Pancreas (tissue), 10 donors: ENCODE data around the gene SCRN1. TPM values are rescaled to one million over a fixed set of nuclear protein-coding genes. Genes with fewer than 3 reads are reported as not detected.

Experiments
- ATAC-seq, 4 donors: fragments of 200-7000 bp; cut with Tn5 transposase; one replicate each; pipeline versions ENCODE4 v1.8.0 to v1.9.1; 2020; ENCODE audit warnings: mild to moderate bottlenecking in 4 of 4, moderate library complexity in 4 of 4
- DNase-seq, 6 donors: peaks; one replicate each; pipeline ENCODE4 v3.0.0-alpha.2; 2020
- FAIRE-seq: peaks from 2 replicates; lab custom pipeline; 2012; peaks lifted over from hg19 to GRCh38; lab: Jason Lieb, UNC
- H3K27ac ChIP-seq, 4 donors: fragments of 200-600 bp; sonication (generic); 1 replicate in 3 of 4; 2 replicates in 1 of 4; pipeline versions ENCODE4 v1.5.0 to v1.8.0; 2020
- H3K27me3 ChIP-seq, 4 donors: fragments of 200-600 bp; one replicate each; pipeline ENCODE4 v1.8.0; 2021
- H3K36me3 ChIP-seq, 3 donors: fragments of 200-600 bp; sonication (generic) in 1 of 3; one replicate each; pipeline versions ENCODE4 v1.5.0 to v1.8.0; 2020 to 2021
- H3K4me1 ChIP-seq, 3 donors: fragments of 200-600 bp; one replicate each; pipeline ENCODE4 v1.8.0; 2021
- H3K4me3 ChIP-seq, 4 donors: fragments of 200-600 bp; sonication (generic) in 2 of 4; one replicate each; pipeline versions ENCODE4 v1.5.0 to v1.8.0; 2020 to 2021
- H3K9me3 ChIP-seq, 4 donors: fragments of 200-600 bp; one replicate each; pipeline ENCODE4 v1.8.0; 2021
- whole genome bisulfite sequencing, 2 donors: extraction: QIAGEN DNeasy Blood & Tissue Kit; methylation state at CpG; one replicate each; pipeline ENCODE4 v1.1.7; 2013; 5-methylcytosine and 5-hydroxymethylcytosine counted together
- intact Hi-C, 3 donors: fragments of 100-400 bp; cut with DNase I; formaldehyde crosslinking; loops; one replicate each; pipeline versions ENCODE4 v1.11.1 to v1.14.2; 2022
- polyA plus RNA-seq, 2 donors: library from polyadenylated mRNA; stranded (reverse); fragments of 200-250 nt; gene quantifications; one replicate each; pipeline ENCODE4 v1.2.3, GENCODE V29; 2013
- total RNA-seq, 6 donors: library from RNA; stranded (reverse); fragmentation: NEBNext Ultra II Directional in 4 of 6; extraction: Animal tissue kit (Norgen Biotek cat#: 25700) in 4 of 6; gene quantifications; one replicate each; pipeline versions ENCODE4 v1.2.1 to v1.2.4, GENCODE V29; 2021 to 2023
- TF ChIP-seq, protein P1 (sequence below), 4 donors: fragments of 200-600 bp; sonication (generic) in 3 of 4; IDR thresholded peaks; one replicate each; pipeline versions ENCODE4 v1.5.0 to v1.8.0; 2021; ENCODE audit warnings: antibody characterized with exemption in 4 of 4
- donor health status: healthy with polysubstance abuse.
- donor health status: DM: no; HTN: no; CAD: no; lungs with moderate emphysema.
- donor health status: DM: no; HTN: no; CAD: no.
- donor health status: control.
- donor health status: control.
- donor health status: Bipolar disorder and iron deficiency.
- donor health status: DM: yes; HTN: yes; CAD: no.
- donor health status: DM: no; HTN: no; CAD: no.
- donor health status: DM: no; HTN: no; CAD: no.
- donor health status: DM: yes; HTN: yes; CAD: no.

The SCRN1 gene
- total and polyA plus RNA-seq, 8 donors = 7.7 to 48.0 (median 32.3) TPM

DNA sequence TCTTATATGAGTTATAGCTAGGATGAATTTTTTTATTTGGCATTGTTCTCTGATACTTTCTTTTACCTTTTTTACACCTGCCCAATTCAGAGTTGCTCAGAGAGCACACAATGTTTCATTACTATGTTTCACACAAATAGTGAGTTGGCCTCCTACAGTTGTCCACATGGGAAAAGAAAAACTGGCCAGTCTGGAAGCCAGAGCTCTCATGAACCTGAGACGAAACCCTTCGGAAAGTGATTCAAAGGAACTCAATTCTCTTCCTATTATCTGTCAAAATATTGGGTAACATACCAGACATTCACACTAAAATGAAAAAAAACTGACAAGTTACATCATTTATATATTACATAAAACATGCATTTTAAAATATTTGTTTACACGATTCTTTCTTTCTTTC lies 15.3 kb downstream of the SCRN1 start:
- Histone ChIP-seq H3K27ac (no peak overlapping the region), H3K4me1 (peaks cover 5 to 26% (median 7%) of the 10 kb centered on the region in 3 donors), H3K36me3 (no peaks in the 10 kb centered on the region), H3K9me3 (no peaks in the 10 kb centered on the region), H3K4me3 (no peak overlapping the region), H3K27me3 (no peaks in the 10 kb centered on the region)
- intact Hi-C loops = no loop called here
- no peak for ATAC-seq
- no peak for DNase-seq
- no peak for FAIRE-seq
- WGBS, 2 donors = 83 to 85% methylated on average over 3 of the region's 3 CpGs
- TF ChIP-seq, protein P1, sequence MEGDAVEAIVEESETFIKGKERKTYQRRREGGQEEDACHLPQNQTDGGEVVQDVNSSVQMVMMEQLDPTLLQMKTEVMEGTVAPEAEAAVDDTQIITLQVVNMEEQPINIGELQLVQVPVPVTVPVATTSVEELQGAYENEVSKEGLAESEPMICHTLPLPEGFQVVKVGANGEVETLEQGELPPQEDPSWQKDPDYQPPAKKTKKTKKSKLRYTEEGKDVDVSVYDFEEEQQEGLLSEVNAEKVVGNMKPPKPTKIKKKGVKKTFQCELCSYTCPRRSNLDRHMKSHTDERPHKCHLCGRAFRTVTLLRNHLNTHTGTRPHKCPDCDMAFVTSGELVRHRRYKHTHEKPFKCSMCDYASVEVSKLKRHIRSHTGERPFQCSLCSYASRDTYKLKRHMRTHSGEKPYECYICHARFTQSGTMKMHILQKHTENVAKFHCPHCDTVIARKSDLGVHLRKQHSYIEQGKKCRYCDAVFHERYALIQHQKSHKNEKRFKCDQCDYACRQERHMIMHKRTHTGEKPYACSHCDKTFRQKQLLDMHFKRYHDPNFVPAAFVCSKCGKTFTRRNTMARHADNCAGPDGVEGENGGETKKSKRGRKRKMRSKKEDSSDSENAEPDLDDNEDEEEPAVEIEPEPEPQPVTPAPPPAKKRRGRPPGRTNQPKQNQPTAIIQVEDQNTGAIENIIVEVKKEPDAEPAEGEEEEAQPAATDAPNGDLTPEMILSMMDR (IDR thresholded peaks at IDR 0.05) = no peak

DNA sequence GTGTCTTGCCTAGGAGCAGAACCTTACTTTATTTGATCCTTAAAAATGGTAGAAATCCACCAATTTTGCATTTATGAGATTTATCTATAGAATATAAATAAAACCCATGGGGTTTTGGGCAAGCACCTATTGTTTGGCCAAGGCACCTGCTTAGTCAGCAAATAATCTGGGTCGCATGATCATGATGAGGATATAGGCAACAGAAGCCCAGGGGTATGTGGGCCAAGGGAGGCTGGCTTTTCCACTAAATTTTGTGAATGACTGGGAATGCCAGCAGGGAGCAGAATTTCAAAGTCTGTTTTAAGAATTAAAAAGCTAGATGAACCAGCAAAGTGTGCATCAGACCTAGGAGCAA lies 17.3 kb downstream of the SCRN1 start:
- FAIRE-seq (no peak), DNase-seq (no peak), ATAC-seq (no peak)
- no peak overlapping the region for H3K4me3 ChIP-seq
- no peak overlapping the region for H3K27ac ChIP-seq
- TF ChIP-seq, protein P1 (IDR thresholded peaks at IDR 0.05) = no peak
- H3K4me1 ChIP-seq = peaks cover 0 to 11% (median 0%) of the 10 kb centered on the region in 3 donors
- no peaks in the 10 kb centered on the region for H3K9me3 ChIP-seq
- WGBS, 2 donors = 90 to 93% methylated on average over 1 of the region's 1 CpG
- no peaks in the 10 kb centered on the region for H3K36me3 ChIP-seq
- intact Hi-C loops = no loop called here
- no peaks in the 10 kb centered on the region for H3K27me3 ChIP-seq

DNA sequence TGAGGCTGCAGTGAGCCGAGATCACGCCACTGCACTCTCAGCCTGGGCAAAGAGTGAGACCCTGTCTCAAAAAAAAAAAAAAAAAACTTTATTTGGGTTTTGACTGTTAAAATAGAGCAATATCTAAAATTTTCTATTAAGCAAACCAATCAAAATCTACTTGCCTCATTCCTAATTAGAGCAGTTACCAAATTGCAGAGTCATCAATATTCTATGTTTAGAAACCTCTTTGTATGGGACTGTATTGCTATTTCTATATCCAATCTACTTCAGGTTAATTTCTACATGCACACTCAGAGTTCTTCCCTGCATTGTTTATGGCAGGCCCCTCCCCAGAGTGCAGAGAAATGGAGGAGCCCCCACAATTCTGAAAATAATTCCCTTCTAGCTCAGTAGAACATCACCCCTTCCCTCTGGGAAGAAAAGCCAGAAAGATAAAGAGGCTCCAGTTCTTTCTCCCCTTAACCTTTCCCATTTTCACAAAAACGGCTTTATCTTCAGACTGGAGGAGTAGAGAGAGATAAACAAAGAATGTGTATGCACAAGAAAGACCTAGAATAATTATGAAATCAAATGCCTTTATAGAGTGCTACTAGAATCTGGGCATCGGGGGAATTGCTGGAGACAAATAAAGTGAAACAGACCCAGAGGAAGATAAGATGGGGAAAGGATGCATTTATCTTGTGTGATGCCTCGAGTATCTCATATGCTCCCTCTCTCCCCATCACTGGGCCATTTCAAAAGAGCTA lies 17.9 kb downstream of the SCRN1 start:
- no peak for ATAC-seq
- Histone ChIP-seq H3K9me3 (no peaks in the 10 kb centered on the region), H3K4me1 (peaks cover 0 to 11% (median 0%) of the 10 kb centered on the region in 3 donors), H3K27ac (no peak overlapping the region), H3K4me3 (no peak overlapping the region), H3K27me3 (no peaks in the 10 kb centered on the region), H3K36me3 (no peaks in the 10 kb centered on the region)
- 68% methylated on average over 5 of the region's 5 CpGs for WGBS, 2 donors
- no peak for DNase-seq
- TF ChIP-seq, protein P1 (IDR thresholded peaks at IDR 0.05) = no peak
- intact Hi-C loops = no loop called here
- FAIRE-seq = no peak

DNA sequence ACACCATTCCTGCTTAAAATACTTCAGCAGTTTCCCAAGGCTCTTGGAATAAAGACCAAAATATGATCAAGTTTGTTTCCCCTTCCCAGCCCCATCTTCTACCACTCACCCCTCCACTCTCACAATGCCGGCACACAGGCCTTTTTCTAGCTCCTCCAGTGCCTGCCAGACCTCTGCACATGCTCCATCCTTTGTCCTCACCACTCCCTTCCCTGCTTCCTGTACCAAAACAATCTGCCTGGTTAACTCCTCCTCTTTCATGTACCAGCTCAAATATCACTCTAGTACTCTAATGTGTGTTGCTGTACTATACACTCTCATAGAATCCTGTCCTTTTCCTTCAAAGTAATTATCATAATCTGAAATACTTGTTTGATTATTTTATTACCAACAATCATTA lies 19.4 kb downstream of the SCRN1 start:
- FAIRE-seq = no peak

DNA sequence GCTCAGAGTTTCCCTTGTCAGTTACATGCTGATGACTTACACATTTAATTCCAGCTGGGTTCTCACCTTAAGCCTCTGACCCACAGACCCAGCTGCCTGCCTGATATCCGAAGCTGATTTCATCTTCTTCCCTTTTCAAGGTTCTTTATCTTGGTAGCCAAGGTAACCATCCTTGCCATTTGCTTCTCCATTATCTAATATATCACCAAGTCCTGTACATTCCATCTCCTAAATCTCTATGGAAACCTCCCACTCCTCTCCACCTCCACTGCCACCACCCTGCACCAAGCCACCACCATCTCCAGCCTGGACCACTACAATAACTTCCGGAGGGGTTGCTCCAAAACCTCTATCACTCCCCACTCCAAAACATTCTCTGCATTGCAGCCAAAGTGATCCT lies 19.9 kb downstream of the SCRN1 start:
- intact Hi-C loops = no loop called here
- ATAC-seq (no peak), DNase-seq (no peak), FAIRE-seq (no peak)
- TF ChIP-seq, protein P1 (IDR thresholded peaks at IDR 0.05) = no peak
- no peaks in the 10 kb centered on the region for H3K36me3 ChIP-seq
- no peak overlapping the region for H3K27ac ChIP-seq
- no peaks in the 10 kb centered on the region for H3K27me3 ChIP-seq
- 73 to 76% methylated on average over 2 of the region's 2 CpGs for WGBS, 2 donors
- H3K4me1 ChIP-seq = no peaks in the 10 kb centered on the region
- no peak overlapping the region for H3K4me3 ChIP-seq
- H3K9me3 ChIP-seq = no peaks in the 10 kb centered on the region

More for the DNA sequence above, 19.4 kb downstream of the SCRN1 start:
- Histone ChIP-seq H3K27me3 (no peaks in the 10 kb centered on the region), H3K36me3 (no peaks in the 10 kb centered on the region), H3K4me3 (no peak overlapping the region), H3K27ac (no peak overlapping the region), H3K4me1 (no peaks in the 10 kb centered on the region), H3K9me3 (no peaks in the 10 kb centered on the region)
- TF ChIP-seq, protein P1 (IDR thresholded peaks at IDR 0.05) = no peak
- ATAC-seq (no peak), DNase-seq (no peak)
- intact Hi-C loops = no loop called here
- WGBS, 2 donors = 86 to 90% methylated on average over 1 of the region's 1 CpG
